Neural cell (in vitro differentiated cells): ENCODE results near the gene HHLA2.
"Not testable (repeated sequence)": the region's sequence is repeated elsewhere in the genome, so short reads cannot be mapped to it uniquely, and the experiment has no call there.

ENCODE experiments used
- CTCF ChIP-seq: fragments of 450-650 bp; IDR thresholded peaks from 2 replicates; pipeline ENCODE4 v1.5.1; 2014; ENCODE audit warnings: antibody characterized with exemption, mild to moderate bottlenecking, moderate library complexity; ENCODE audit not compliant: poor library complexity, severe bottlenecking
- EP300 ChIP-seq: fragments of 450-650 bp; conservative IDR thresholded peaks from 2 replicates; pipeline ENCODE4 v1.6.1; 2014; ENCODE audit warnings: antibody characterized with exemption, mild to moderate bottlenecking, moderate library complexity; ENCODE audit not compliant: poor library complexity, severe bottlenecking
- EZH2 ChIP-seq: fragments of 200-600, 300-800 bp; shearing (Covaris generic), sonication (generic); IDR thresholded peaks from 2 replicates; pipeline ENCODE4 v1.6.1; 2014; ENCODE audit warnings: antibody characterized with exemption, low read length, borderline replicate concordance, mild to moderate bottlenecking; ENCODE audit not compliant: insufficient read depth, poor library complexity, severe bottlenecking
- POLR2AphosphoS5 ChIP-seq: IDR thresholded peaks from 2 replicates; pipeline ENCODE4 v1.6.1; 2012
- REST ChIP-seq: IDR thresholded peaks from 2 replicates; pipeline ENCODE4 v1.6.1; 2012; ENCODE audit warnings: borderline replicate concordance

GRCh38 chr3:108264534-108265298 is 31.6 kb upstream of the HHLA2 start:
- not testable (repeated sequence) for TF ChIP-seq EP300, POLR2AphosphoS5, CTCF, EZH2, REST
